PFSK-1 (cell line): ENCODE data around the gene NT5DC2.

Source experiments
- POLR2AphosphoS5 ChIP-seq: IDR thresholded peaks from 2 replicates; pipeline ENCODE4 v1.6.1; 2012; ENCODE audit warnings: low read depth, mild to moderate bottlenecking, control low read depth, low read length, moderate library complexity
- REST ChIP-seq, 2 experiments: IDR thresholded peaks; 2 replicates each; pipeline versions ENCODE4 v1.6.1 to v1.8.0; 2011 to 2012; ENCODE audit warnings: low read depth in 2 of 2, low read length in 2 of 2, control low read depth in 1 of 2, inconsistent platforms in 1 of 2, mild to moderate bottlenecking in 1 of 2, moderate library complexity in 1 of 2; ENCODE audit not compliant: insufficient read depth in 1 of 2
- TAF1 ChIP-seq: IDR thresholded peaks from 2 replicates; pipeline ENCODE4 v1.6.1; 2012; ENCODE audit warnings: low read length, control low read depth, borderline replicate concordance; ENCODE audit not compliant: insufficient read depth

GRCh38 chr3:52512727-52513126 is 20.9 kb downstream of the NT5DC2 start:
- TF ChIP-seq TAF1, result no peak
- no peak for TF ChIP-seq REST (IDR thresholded peaks at IDR 0.05; ENCODE audit: insufficient read depth in 1 of 2, low read depth in 2 of 2, low read length in 2 of 2)
- no peak for TF ChIP-seq POLR2AphosphoS5
